WTC11 (cell line): ENCODE measurements around the gene ATP1A4.

Source experiments
- ATF1 ChIP-seq: sonication (generic); formaldehyde crosslinking; IDR thresholded peaks from 2 replicates; pipeline ENCODE4 v1.8.1; 2023; ENCODE audit warnings: mild to moderate bottlenecking, moderate library complexity, missing genetic modification reagents
- NFYB ChIP-seq: sonication (generic); formaldehyde crosslinking; conservative IDR thresholded peaks from 2 replicates; pipeline ENCODE4 v1.8.0; 2022; ENCODE audit warnings: low read depth, missing genetic modification reagents
- NR2C2 ChIP-seq: sonication (generic); formaldehyde crosslinking; IDR thresholded peaks from 2 replicates; pipeline ENCODE4 v1.8.0; 2022; ENCODE audit warnings: mild to moderate bottlenecking, missing genetic modification reagents
- ZNF232 ChIP-seq: sonication (generic); formaldehyde crosslinking; IDR thresholded peaks from 2 replicates; pipeline ENCODE4 v1.8.0; 2022; ENCODE audit warnings: mild to moderate bottlenecking, missing genetic modification reagents
- TF ChIP-seq, protein P1 (sequence below): sonication (generic); formaldehyde crosslinking; IDR thresholded peaks from 2 replicates; pipeline ENCODE4 v1.8.0; 2022; ENCODE audit warnings: mild to moderate bottlenecking, missing genetic modification reagents

DNA sequence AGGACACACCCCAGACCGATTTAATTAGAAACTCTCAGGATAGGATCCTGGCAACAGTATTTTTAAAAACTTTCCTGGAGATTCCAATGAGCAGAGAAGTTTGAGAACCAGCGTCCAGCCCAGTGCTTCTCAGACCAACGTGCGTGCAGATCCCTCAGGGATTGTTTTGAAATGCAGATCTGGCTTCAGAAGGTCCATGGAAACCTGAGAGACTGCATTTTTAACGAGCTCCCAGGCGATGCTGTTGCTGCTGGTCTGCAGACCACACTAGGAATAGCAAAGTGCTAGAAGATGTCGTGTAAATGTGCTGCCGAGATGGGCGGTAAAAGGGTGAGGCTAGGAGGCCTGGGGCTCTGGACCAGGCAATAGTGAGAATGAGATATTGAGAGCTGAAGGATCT, 20.6 kb downstream of the ATP1A4 start:
- TF ChIP-seq ZNF232 (no peak), NR2C2 (CRISPR knock-in tag) (no peak), NFYB (CRISPR knock-in tag) (no peak), ATF1 (CRISPR knock-in tag) (no peak)
- TF ChIP-seq, protein P1, sequence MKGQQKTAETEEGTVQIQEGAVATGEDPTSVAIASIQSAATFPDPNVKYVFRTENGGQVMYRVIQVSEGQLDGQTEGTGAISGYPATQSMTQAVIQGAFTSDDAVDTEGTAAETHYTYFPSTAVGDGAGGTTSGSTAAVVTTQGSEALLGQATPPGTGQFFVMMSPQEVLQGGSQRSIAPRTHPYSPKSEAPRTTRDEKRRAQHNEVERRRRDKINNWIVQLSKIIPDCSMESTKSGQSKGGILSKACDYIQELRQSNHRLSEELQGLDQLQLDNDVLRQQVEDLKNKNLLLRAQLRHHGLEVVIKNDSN: no peak
